Stimulated activated CD8-positive, alpha-beta memory T cell treated with anti-CD3 and anti-CD28 coated beads, Interleukin-15, amount 100 ng/mL, for 1 hour (primary cell): ENCODE measurements around the gene DEAF1.

Experiments used
- DNase-seq: peaks from one replicate; pipeline ENCODE4 v3.0.0-alpha.2; 2020; ENCODE audit warnings: low read depth

Gene DEAF1

GRCh38 chr11:612201-612960 is 82.6 kb downstream of the DEAF1 start:
- no peak for DNase-seq

- DNase-seq = no peak
Observed at GRCh38 chr11:611001-611996, 83.7 kb downstream of the DEAF1 start.

GRCh38 chr11:610146-610801 is 84.7 kb downstream of the DEAF1 start:
- DNase-seq = no peak

- DNase-seq = no peak
Observed at GRCh38 chr11:609341-609811, 85.6 kb downstream of the DEAF1 start.

- DNase-seq = no peak
Observed at GRCh38 chr11:608791-609251, 86.2 kb downstream of the DEAF1 start.

- no peak for DNase-seq
Observed at GRCh38 chr11:607971-608659, 86.9 kb downstream of the DEAF1 start.

- DNase-seq = no peak
Observed at GRCh38 chr11:607020-607780, 87.8 kb downstream of the DEAF1 start.

- DNase-seq = no peak
Observed at GRCh38 chr11:606245-606644, 88.8 kb downstream of the DEAF1 start.

GRCh38 chr11:605286-606129 is 89.5 kb downstream of the DEAF1 start:
- no peak for DNase-seq

- DNase-seq = no peak
Observed at GRCh38 chr11:603154-603553, 91.9 kb downstream of the DEAF1 start.

- DNase-seq = no peak
Observed at GRCh38 chr11:601573-602245, 93.3 kb downstream of the DEAF1 start.

- no peak for DNase-seq
Observed at GRCh38 chr11:598005-598680, 96.9 kb downstream of the DEAF1 start.

GRCh38 chr11:597166-597725 is 97.8 kb downstream of the DEAF1 start:
- no peak for DNase-seq

GRCh38 chr11:596374-596773 is 98.6 kb downstream of the DEAF1 start:
- DNase-seq = no peak

- no peak for DNase-seq
Observed at GRCh38 chr11:595400-595799, 99.6 kb downstream of the DEAF1 start.
